CD8-positive, alpha-beta memory T cell (primary cell): ENCODE results near the gene RIN3. TPM values are rescaled to one million over a fixed set of nuclear protein-coding genes. Genes with fewer than 3 reads are reported as not detected.
A peak's percentile ranks its signal among the peaks of the same experiment; 100 is the strongest.

ENCODE experiments used
- CTCF ChIA-PET: fragments of 350-600 bp; sonication (Branson Sonifier 250); formaldehyde crosslinking; loops from one replicate; lab custom pipeline; 2021; ENCODE audit warnings: antibody characterized with exemption; lab: Charles Lee
- POLR2A ChIA-PET: fragments of 350-600 bp; sonication (Branson Sonifier 250); formaldehyde crosslinking; loops from one replicate; lab custom pipeline; 2021; ENCODE audit warnings: antibody characterized with exemption; lab: Charles Lee
- DNase-seq, 5 donors: peaks; one replicate each; pipeline versions ENCODE4 v3.0.0 to v3.0.0-alpha.2; 2020 to 2022; ENCODE audit warnings: mixed read lengths in 1 of 5
- H3K27ac ChIP-seq: one replicate; pipeline ENCODE4 v1.7.0; 2013; ENCODE audit warnings: low read depth, mild to moderate bottlenecking, low read length, moderate library complexity
- H3K27me3 ChIP-seq: 2 replicates; pipeline ENCODE4 v1.7.0; 2013; ENCODE audit warnings: low read length, mild to moderate bottlenecking; ENCODE audit not compliant: insufficient read depth, poor library complexity, severe bottlenecking
- H3K36me3 ChIP-seq: 2 replicates; pipeline ENCODE4 v1.7.0; 2013; ENCODE audit warnings: mild to moderate bottlenecking, low read length, moderate library complexity; ENCODE audit not compliant: insufficient read depth
- H3K4me1 ChIP-seq: 2 replicates; pipeline ENCODE4 v1.7.0; 2013; ENCODE audit warnings: mild to moderate bottlenecking, low read length, moderate library complexity; ENCODE audit not compliant: insufficient read depth
- H3K4me3 ChIP-seq: 2 replicates; pipeline ENCODE4 v1.7.0; 2013; ENCODE audit warnings: mild to moderate bottlenecking, low read length
- H3K9me3 ChIP-seq: 2 replicates; pipeline ENCODE4 v1.7.0; 2013; ENCODE audit warnings: mild to moderate bottlenecking, low read length
- H3K27ac Mint-ChIP-seq, 8 donors: one replicate each; pipeline ENCODE4 v1.8.0; 2020 to 2021; ENCODE audit warnings: mixed read lengths in 8 of 8, mild to moderate bottlenecking in 6 of 8, inconsistent platforms in 3 of 8, moderate library complexity in 3 of 8
- H3K27me3 Mint-ChIP-seq, 2 donors: one replicate each; pipeline ENCODE4 v1.8.0; 2020 to 2021; ENCODE audit warnings: mixed read lengths in 2 of 2, mild to moderate bottlenecking in 1 of 2, moderate library complexity in 1 of 2
- H3K36me3 Mint-ChIP-seq, 3 donors: one replicate each; pipeline ENCODE4 v1.8.0; 2020 to 2021; ENCODE audit warnings: mixed read lengths in 3 of 3, inconsistent platforms in 1 of 3, mild to moderate bottlenecking in 1 of 3
- H3K4me1 Mint-ChIP-seq, 3 donors: one replicate each; pipeline ENCODE4 v1.8.0; 2020 to 2021; ENCODE audit warnings: mixed read lengths in 3 of 3, inconsistent platforms in 1 of 3, mild to moderate bottlenecking in 1 of 3
- H3K4me3 Mint-ChIP-seq, 7 donors: one replicate each; pipeline ENCODE4 v1.8.0; 2020 to 2021; ENCODE audit warnings: mixed read lengths in 7 of 7, mild to moderate bottlenecking in 6 of 7, moderate library complexity in 4 of 7, inconsistent platforms in 2 of 7
- H3K9me3 Mint-ChIP-seq, 5 donors: one replicate each; pipeline ENCODE4 v1.8.0; 2020 to 2022; ENCODE audit warnings: mixed read lengths in 5 of 5, mild to moderate bottlenecking in 3 of 5, moderate library complexity in 2 of 5, inconsistent platforms in 1 of 5
- polyA plus RNA-seq: library from polyadenylated mRNA; unstranded; fragments of 300-500 nt; fragmentation: Illumina TruSeq; gene quantifications from one replicate; pipeline ENCODE4 v1.2.3, GENCODE V29; 2021
- total RNA-seq, 2 experiments: library from RNA; stranded (reverse); gene quantifications; one replicate each; pipeline ENCODE4 v1.2.3, GENCODE V29; 2021

The RIN3 gene
- total and polyA plus RNA-seq, 3 experiments from 2014 or later = 31.9 to 47.4 (median 46.0) TPM

GRCh38 chr14:92595267-92595666, 81.7 kb downstream of the RIN3 start:
- Histone ChIP-seq H3K4me3 (no peak overlapping the region), H3K36me3 (no peaks in the 10 kb centered on the region), H3K9me3 (no peaks in the 10 kb centered on the region), H3K27ac (no peak overlapping the region), H3K27me3 (no peaks in the 10 kb centered on the region), H3K4me1 (peaks cover 17% of the 10 kb centered on the region)
- CTCF ChIA-PET = interaction anchor here (1.3 to 1.9 kb wide), 3 partner anchors 8 to 57 kb away, joined by 3 to 6 read pairs (median 3); no protein-coding TSS in a partner anchor
- peaks cover 21 to 53% (median 28%) of the 10 kb centered on the region in 3 donors for H3K4me1 Mint-ChIP-seq
- no peak for DNase-seq
- H3K27me3 Mint-ChIP-seq = no peaks in the 10 kb centered on the region
- H3K36me3 Mint-ChIP-seq = peaks cover 6 to 49% (median 12%) of the 10 kb centered on the region in 3 donors
- H3K27ac Mint-ChIP-seq = peak overlapping the region in 2 of 8 donors; percentile 5 to 47
- POLR2A ChIA-PET = interaction anchor here (0.5 kb wide), 1 partner anchor 58 kb away, joined by 3 read pairs; no protein-coding TSS in a partner anchor
- peaks cover 0 to 7% (median 2%) of the 10 kb centered on the region in 5 donors for H3K9me3 Mint-ChIP-seq
- H3K4me3 Mint-ChIP-seq = no peak overlapping the region

- H3K4me3 Mint-ChIP-seq = no peak overlapping the region
- Histone ChIP-seq H3K36me3 (no peaks in the 10 kb centered on the region), H3K27me3 (no peaks in the 10 kb centered on the region), H3K4me1 (peaks cover 5% of the 10 kb centered on the region), H3K9me3 (no peaks in the 10 kb centered on the region), H3K4me3 (no peak overlapping the region), H3K27ac (no peak overlapping the region)
- peak overlapping the region in 3 of 8 donors; percentile 5 to 70 (median 10) for H3K27ac Mint-ChIP-seq
- DNase-seq = no peak
- peaks cover 9 to 51% (median 26%) of the 10 kb centered on the region in 3 donors for H3K4me1 Mint-ChIP-seq
- ChIA-PET POLR2A (no interaction called here), CTCF (interaction anchor here (2.5 kb wide), 1 partner anchor 17 kb away, joined by 5 read pairs; no protein-coding TSS in a partner anchor)
- H3K27me3 Mint-ChIP-seq = no peaks in the 10 kb centered on the region
- peaks cover 0 to 4% (median 0%) of the 10 kb centered on the region in 5 donors for H3K9me3 Mint-ChIP-seq
- H3K36me3 Mint-ChIP-seq = peaks cover 2 to 43% (median 4%) of the 10 kb centered on the region in 3 donors
Observed at GRCh38 chr14:92596331-92596907, 82.8 kb downstream of the RIN3 start.

DNA sequence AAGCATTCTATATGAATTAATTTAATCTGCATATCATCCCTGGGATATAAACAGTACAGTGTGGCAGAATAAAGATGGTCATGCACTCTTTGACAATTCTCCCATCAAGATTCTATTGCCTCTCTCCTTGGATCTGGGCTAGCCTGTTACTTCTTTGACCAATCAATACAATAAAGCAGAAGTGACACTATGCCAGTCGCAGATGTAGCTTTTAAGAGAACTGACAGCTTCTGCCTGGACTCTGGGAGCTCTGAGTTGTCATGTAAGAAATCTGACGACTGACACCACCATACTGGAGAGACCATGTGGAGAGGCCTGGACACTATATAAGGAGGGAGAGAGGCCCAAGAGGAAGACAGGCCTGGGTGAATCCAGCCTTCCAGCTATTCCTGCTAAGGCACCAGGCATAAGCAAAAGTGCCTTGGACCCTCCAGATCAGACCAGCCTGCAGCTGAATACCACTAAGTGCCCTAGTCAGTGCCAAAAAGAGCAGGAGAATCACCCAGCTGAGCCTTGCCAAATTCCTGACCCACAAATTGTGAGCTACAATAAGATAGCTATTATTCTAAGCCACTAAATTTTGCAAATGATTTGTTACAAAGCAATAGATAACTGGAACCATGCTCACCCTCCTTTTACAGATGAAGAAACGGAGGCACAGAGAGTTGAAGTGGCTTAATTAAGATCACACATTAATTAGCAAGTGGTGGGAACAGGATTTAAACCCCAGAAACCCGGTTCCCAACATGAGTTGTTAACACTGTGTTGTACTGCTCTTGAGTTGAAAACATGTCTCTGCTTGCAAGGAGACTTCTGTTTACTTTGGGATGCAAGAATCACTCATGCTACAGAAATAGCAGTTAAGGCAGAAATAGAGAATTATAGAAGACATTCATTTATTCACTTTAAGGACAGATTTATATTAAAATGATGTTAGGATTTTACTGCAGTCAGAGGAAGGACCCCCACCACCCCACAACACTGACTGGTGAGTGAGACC, 84.6 kb downstream of the RIN3 start:
- CTCF ChIA-PET = interaction anchor here (1.3 to 2.5 kb wide), 3 partner anchors 16 to 18 kb away, joined by 3 to 5 read pairs (median 3); no protein-coding TSS in a partner anchor

DNA sequence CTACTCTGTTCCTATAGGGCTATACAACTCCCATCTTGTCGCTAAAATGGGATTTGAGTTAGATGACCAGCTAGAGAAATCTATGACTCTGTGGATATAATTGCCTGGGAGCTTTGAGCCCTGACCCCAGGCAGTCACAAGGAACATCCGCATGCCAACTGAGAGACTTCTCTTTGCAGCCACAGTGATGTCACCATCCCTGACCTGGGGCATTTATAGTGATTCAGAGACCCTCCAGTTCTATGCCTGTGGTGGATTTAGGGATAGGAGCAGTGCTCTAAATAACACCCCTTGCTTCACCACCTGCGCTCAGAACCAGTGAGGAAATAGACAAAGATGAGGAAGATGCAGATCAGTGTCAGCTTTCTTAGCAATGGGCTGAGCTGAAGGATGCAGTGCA, 86.2 kb downstream of the RIN3 start:
- Histone ChIP-seq H3K9me3 (no peaks in the 10 kb centered on the region), H3K4me1 (peaks cover 13% of the 10 kb centered on the region), H3K27me3 (no peaks in the 10 kb centered on the region), H3K4me3 (no peak overlapping the region), H3K36me3 (no peaks in the 10 kb centered on the region), H3K27ac (no peak overlapping the region)
- Mint-ChIP-seq H3K36me3 (peaks cover 0 to 31% (median 1%) of the 10 kb centered on the region in 3 donors), H3K4me3 (no peak overlapping the region), H3K9me3 (no peaks in the 10 kb centered on the region), H3K27me3 (no peaks in the 10 kb centered on the region), H3K4me1 (peaks cover 16 to 67% (median 43%) of the 10 kb centered on the region in 3 donors), H3K27ac (peak overlapping the region in 4 of 8 donors; percentile 52 to 79 (median 72))
- ChIA-PET CTCF (interaction anchor here (1.3 kb wide), 1 partner anchor 14 kb away, joined by 3 read pairs; no protein-coding TSS in a partner anchor), POLR2A (no interaction called here)
- DNase-seq = no peak

More for the DNA sequence above, 84.6 kb downstream of the RIN3 start:
- Mint-ChIP-seq H3K9me3 (no peaks in the 10 kb centered on the region), H3K4me1 (peaks cover 8 to 59% (median 34%) of the 10 kb centered on the region in 3 donors), H3K27me3 (no peaks in the 10 kb centered on the region), H3K36me3 (peaks cover 0 to 38% (median 1%) of the 10 kb centered on the region in 3 donors), H3K27ac (peak overlapping the region in 2 of 8 donors; percentile 7 to 20), H3K4me3 (no peak overlapping the region)
- DNase-seq = no peak
- H3K4me3 ChIP-seq = no peak overlapping the region
- H3K9me3 ChIP-seq = no peaks in the 10 kb centered on the region
- POLR2A ChIA-PET = no interaction called here
- no peak overlapping the region for H3K27ac ChIP-seq
- H3K4me1 ChIP-seq = peaks cover 6% of the 10 kb centered on the region
- H3K36me3 ChIP-seq = no peaks in the 10 kb centered on the region
- H3K27me3 ChIP-seq = no peaks in the 10 kb centered on the region

- Mint-ChIP-seq H3K36me3 (peaks cover 0 to 26% (median 1%) of the 10 kb centered on the region in 3 donors), H3K9me3 (no peaks in the 10 kb centered on the region), H3K4me3 (no peak overlapping the region), H3K27ac (peak overlapping the region in 3 of 8 donors; percentile 51 to 70 (median 52)), H3K4me1 (peaks cover 16 to 64% (median 44%) of the 10 kb centered on the region in 3 donors), H3K27me3 (no peaks in the 10 kb centered on the region)
- no peaks in the 10 kb centered on the region for H3K27me3 ChIP-seq
- no peak for DNase-seq
- ChIA-PET CTCF (interaction anchor here (1.2 to 1.7 kb wide), 2 partner anchors 11 to 81 kb away, joined by 3 to 6 read pairs; no protein-coding TSS in a partner anchor), POLR2A (no interaction called here)
- H3K4me1 ChIP-seq = peaks cover 13% of the 10 kb centered on the region
- H3K36me3 ChIP-seq = no peaks in the 10 kb centered on the region
- no peak overlapping the region for H3K27ac ChIP-seq
- no peak overlapping the region for H3K4me3 ChIP-seq
- H3K9me3 ChIP-seq = no peaks in the 10 kb centered on the region
Observed at GRCh38 chr14:92600318-92601053, 86.9 kb downstream of the RIN3 start.

- Mint-ChIP-seq H3K27ac (peak overlapping the region in 4 of 8 donors; percentile 25 to 84 (median 56)), H3K4me3 (peak overlapping the region in 2 of 7 donors; percentile 25 to 59), H3K27me3 (no peaks in the 10 kb centered on the region), H3K9me3 (no peaks in the 10 kb centered on the region), H3K36me3 (peaks cover 0 to 27% (median 1%) of the 10 kb centered on the region in 3 donors), H3K4me1 (peaks cover 16 to 63% (median 44%) of the 10 kb centered on the region in 3 donors)
- Histone ChIP-seq H3K4me1 (peaks cover 13% of the 10 kb centered on the region), H3K9me3 (no peaks in the 10 kb centered on the region), H3K4me3 (no peak overlapping the region), H3K27me3 (no peaks in the 10 kb centered on the region), H3K36me3 (no peaks in the 10 kb centered on the region), H3K27ac (no peak overlapping the region)
- ChIA-PET POLR2A (no interaction called here), CTCF (interaction anchor here (1.2 to 1.7 kb wide), 3 partner anchors 12 to 80 kb away, joined by 3 to 6 read pairs (median 3); no protein-coding TSS in a partner anchor)
- no peak for DNase-seq
Observed at GRCh38 chr14:92601131-92601710, 87.6 kb downstream of the RIN3 start.
